ENCODE results near the gene FSTL5. TPM values are rescaled to one million over a fixed set of nuclear protein-coding genes. Genes with fewer than 3 reads are reported as not detected.

FSTL5 gene
- total RNA-seq, 2 donors from 2014 or later, result not detected

GRCh38 chr4:161702287-161702686 lies 461.5 kb downstream of the FSTL5 start:
- TF ChIP-seq, protein P1, sequence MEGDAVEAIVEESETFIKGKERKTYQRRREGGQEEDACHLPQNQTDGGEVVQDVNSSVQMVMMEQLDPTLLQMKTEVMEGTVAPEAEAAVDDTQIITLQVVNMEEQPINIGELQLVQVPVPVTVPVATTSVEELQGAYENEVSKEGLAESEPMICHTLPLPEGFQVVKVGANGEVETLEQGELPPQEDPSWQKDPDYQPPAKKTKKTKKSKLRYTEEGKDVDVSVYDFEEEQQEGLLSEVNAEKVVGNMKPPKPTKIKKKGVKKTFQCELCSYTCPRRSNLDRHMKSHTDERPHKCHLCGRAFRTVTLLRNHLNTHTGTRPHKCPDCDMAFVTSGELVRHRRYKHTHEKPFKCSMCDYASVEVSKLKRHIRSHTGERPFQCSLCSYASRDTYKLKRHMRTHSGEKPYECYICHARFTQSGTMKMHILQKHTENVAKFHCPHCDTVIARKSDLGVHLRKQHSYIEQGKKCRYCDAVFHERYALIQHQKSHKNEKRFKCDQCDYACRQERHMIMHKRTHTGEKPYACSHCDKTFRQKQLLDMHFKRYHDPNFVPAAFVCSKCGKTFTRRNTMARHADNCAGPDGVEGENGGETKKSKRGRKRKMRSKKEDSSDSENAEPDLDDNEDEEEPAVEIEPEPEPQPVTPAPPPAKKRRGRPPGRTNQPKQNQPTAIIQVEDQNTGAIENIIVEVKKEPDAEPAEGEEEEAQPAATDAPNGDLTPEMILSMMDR (IDR thresholded peaks at IDR 0.05), result no peak
- ATAC-seq (ENCODE audit: insufficient number of reproducible peaks, low FRiP score, low read depth), result no peak

DNA sequence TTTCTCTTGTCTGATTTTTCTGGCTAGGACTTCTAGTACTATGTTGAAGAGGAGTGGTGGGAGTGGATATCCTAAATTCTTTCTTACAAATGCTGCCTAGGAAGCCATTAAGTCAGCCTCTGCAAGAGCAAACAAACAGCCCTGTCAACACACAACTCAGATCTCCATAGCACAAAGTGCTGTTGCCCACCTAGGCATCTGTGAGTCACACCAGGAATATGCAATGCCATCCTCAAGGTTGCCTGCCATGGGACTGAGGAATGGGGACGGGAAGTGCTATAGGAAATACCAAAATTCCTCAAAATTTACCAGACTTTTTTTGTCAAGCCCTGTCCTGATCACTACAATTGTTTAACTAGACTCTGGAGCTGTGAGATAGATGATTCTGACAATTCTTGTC lies 466.9 kb downstream of the FSTL5 start:
- H3K4me3 ChIP-seq, result no peak overlapping the region
- H3K4me1 ChIP-seq (ENCODE audit: control insufficient read depth in 1 of 2, low read depth in 2 of 2), result no peaks in the 10 kb centered on the region
- ATAC-seq (ENCODE audit: insufficient number of reproducible peaks, low FRiP score, low read depth) (no peak), DNase-seq (ENCODE audit: low spot score) (no peak)
- TF ChIP-seq, protein P1 (IDR thresholded peaks at IDR 0.05), result no peak
- no peaks in the 10 kb centered on the region for H3K27me3 ChIP-seq (replicated peaks; ENCODE audit: insufficient read depth)
- H3K9me3 ChIP-seq, result no peaks in the 10 kb centered on the region
- H3K27ac ChIP-seq, result no peak overlapping the region
- no peaks in the 10 kb centered on the region for H3K36me3 ChIP-seq

More at GRCh38 chr4:161702287-161702686, 461.5 kb downstream of the FSTL5 start:
- no peak for DNase-seq (ENCODE audit: low spot score)
- H3K4me3 ChIP-seq, result no peak overlapping the region
- H3K4me1 ChIP-seq (ENCODE audit: control insufficient read depth in 1 of 2, low read depth in 2 of 2), result no peaks in the 10 kb centered on the region
- H3K9me3 ChIP-seq, result no peaks in the 10 kb centered on the region
- H3K36me3 ChIP-seq, result no peaks in the 10 kb centered on the region
- no peaks in the 10 kb centered on the region for H3K27me3 ChIP-seq (replicated peaks; ENCODE audit: insufficient read depth)
- H3K27ac ChIP-seq, result no peak overlapping the region

- no peaks in the 10 kb centered on the region for H3K9me3 ChIP-seq
- TF ChIP-seq, protein P1 (IDR thresholded peaks at IDR 0.05), result no peak
- H3K27me3 ChIP-seq (replicated peaks; ENCODE audit: insufficient read depth), result no peaks in the 10 kb centered on the region
- H3K27ac ChIP-seq, result no peak overlapping the region
- H3K36me3 ChIP-seq, result no peaks in the 10 kb centered on the region
- ATAC-seq (ENCODE audit: insufficient number of reproducible peaks, low FRiP score, low read depth) (no peak), DNase-seq (ENCODE audit: low spot score) (no peak)
- no peaks in the 10 kb centered on the region for H3K4me1 ChIP-seq (ENCODE audit: control insufficient read depth in 1 of 2, low read depth in 2 of 2)
- H3K4me3 ChIP-seq, result no peak overlapping the region
Measured at GRCh38 chr4:161680146-161680545, 483.7 kb downstream of the FSTL5 start.

GRCh38 chr4:161664740-161665139 lies 499.1 kb downstream of the FSTL5 start:
- TF ChIP-seq, protein P1 (IDR thresholded peaks at IDR 0.05), result no peak
- DNase-seq (ENCODE audit: low spot score) (no peak), ATAC-seq (ENCODE audit: insufficient number of reproducible peaks, low FRiP score, low read depth) (no peak)
- Histone ChIP-seq H3K9me3 (no peaks in the 10 kb centered on the region), H3K27me3 (replicated peaks; ENCODE audit: insufficient read depth) (no peaks in the 10 kb centered on the region), H3K27ac (no peak overlapping the region), H3K4me1 (ENCODE audit: control insufficient read depth in 1 of 2, low read depth in 2 of 2) (no peaks in the 10 kb centered on the region), H3K36me3 (no peaks in the 10 kb centered on the region), H3K4me3 (no peak overlapping the region)

DNA sequence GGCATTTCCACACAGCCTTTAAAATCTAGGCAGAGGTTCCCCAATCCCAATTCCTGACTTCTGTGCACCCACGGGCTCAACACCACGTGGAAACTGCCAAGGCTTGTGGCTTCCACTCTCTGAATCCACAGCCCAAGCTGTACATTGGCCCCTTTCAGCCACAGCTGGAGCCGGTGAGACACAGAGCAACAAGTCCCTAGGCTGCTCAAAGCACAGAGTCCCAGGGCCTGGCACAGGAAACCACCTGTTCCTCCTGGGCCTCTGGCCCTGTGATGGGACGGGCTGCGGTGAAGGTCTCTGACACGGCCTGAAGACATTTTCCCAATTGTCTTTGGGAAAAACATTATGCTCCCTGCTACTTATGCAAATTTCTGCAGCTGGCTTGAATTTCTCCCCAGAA lies 500.0 kb downstream of the FSTL5 start:
- DNase-seq (ENCODE audit: low spot score) (no peak), ATAC-seq (ENCODE audit: insufficient number of reproducible peaks, low FRiP score, low read depth) (no peak)
- no peaks in the 10 kb centered on the region for H3K36me3 ChIP-seq
- TF ChIP-seq, protein P1 (IDR thresholded peaks at IDR 0.05), result no peak
- no peak overlapping the region for H3K4me3 ChIP-seq
- no peaks in the 10 kb centered on the region for H3K4me1 ChIP-seq (ENCODE audit: control insufficient read depth in 1 of 2, low read depth in 2 of 2)
- no peaks in the 10 kb centered on the region for H3K9me3 ChIP-seq
- no peak overlapping the region for H3K27ac ChIP-seq
- H3K27me3 ChIP-seq (replicated peaks; ENCODE audit: insufficient read depth), result no peaks in the 10 kb centered on the region

Measured in thoracic aorta (tissue), 2 donors.